HEK293T (cell line): ENCODE measurements around the gene IL4R.

Experiments used
- FOXK2 ChIP-seq: fragments of 450-650 bp; IDR thresholded peaks from 2 replicates; pipeline ENCODE4 v1.6.1; 2016; ENCODE audit warnings: mild to moderate bottlenecking
- LEF1 ChIP-seq: fragments of 450-650 bp; IDR thresholded peaks from 2 replicates; pipeline ENCODE4 v1.6.1; 2017; ENCODE audit warnings: mild to moderate bottlenecking, borderline replicate concordance
- SP1 ChIP-seq: fragments of 450-650 bp; IDR thresholded peaks from 2 replicates; pipeline ENCODE4 v1.6.1; 2017

DNA sequence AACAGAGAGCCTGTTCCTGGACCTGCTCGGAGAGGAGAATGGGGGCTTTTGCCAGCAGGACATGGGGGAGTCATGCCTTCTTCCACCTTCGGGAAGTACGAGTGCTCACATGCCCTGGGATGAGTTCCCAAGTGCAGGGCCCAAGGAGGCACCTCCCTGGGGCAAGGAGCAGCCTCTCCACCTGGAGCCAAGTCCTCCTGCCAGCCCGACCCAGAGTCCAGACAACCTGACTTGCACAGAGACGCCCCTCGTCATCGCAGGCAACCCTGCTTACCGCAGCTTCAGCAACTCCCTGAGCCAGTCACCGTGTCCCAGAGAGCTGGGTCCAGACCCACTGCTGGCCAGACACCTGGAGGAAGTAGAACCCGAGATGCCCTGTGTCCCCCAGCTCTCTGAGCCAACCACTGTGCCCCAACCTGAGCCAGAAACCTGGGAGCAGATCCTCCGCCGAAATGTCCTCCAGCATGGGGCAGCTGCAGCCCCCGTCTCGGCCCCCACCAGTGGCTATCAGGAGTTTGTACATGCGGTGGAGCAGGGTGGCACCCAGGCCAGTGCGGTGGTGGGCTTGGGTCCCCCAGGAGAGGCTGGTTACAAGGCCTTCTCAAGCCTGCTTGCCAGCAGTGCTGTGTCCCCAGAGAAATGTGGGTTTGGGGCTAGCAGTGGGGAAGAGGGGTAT, 48.9 kb downstream of the IL4R start:
- no peak for TF ChIP-seq SP1
- no peak for TF ChIP-seq LEF1
- no peak for TF ChIP-seq FOXK2
